Thyroid gland (tissue), 4 donors: Measurements from ENCODE around the gene ANKRD28. TPM values are rescaled to one million over a fixed set of nuclear protein-coding genes. Genes with fewer than 3 reads are reported as not detected.

ENCODE experiments used
- DNase-seq, 2 donors: peaks; one replicate each; pipeline ENCODE4 v3.0.0-alpha.2; 2019
- H3K27ac ChIP-seq, 3 donors: fragments of 200-600 bp; sonication (generic); 1 replicate in 2 of 3; 2 replicates in 1 of 3; pipeline ENCODE4 v1.5.1; 2016 to 2019; ENCODE audit warnings: mild to moderate bottlenecking in 1 of 3, moderate library complexity in 1 of 3
- H3K27me3 ChIP-seq: fragments of 200-600 bp; sonication (generic); one replicate; pipeline ENCODE4 v1.5.1; 2019
- H3K36me3 ChIP-seq, 2 donors: fragments of 200-600 bp; sonication (generic); one replicate each; pipeline ENCODE4 v1.5.1; 2016 to 2019
- H3K4me1 ChIP-seq, 2 donors: fragments of 200-600 bp; sonication (generic); one replicate each; pipeline ENCODE4 v1.5.1; 2017 to 2019
- H3K4me3 ChIP-seq, 3 donors: fragments of 200-600 bp; sonication (generic); replicated peaks in 1 of 3; 1 replicate in 2 of 3; 2 replicates in 1 of 3; pipeline ENCODE4 v1.5.1; 2016; ENCODE audit warnings: mild to moderate bottlenecking in 1 of 3
- H3K9me3 ChIP-seq: fragments of 200-600 bp; sonication (generic); one replicate; pipeline ENCODE4 v1.5.1; 2017
- POLR2A ChIP-seq, 2 donors: fragments of 450-650 bp; IDR thresholded peaks; one replicate each; pipeline ENCODE4 v1.6.1; 2017; ENCODE audit warnings: antibody characterized with exemption in 2 of 2, mild to moderate bottlenecking in 2 of 2, moderate library complexity in 1 of 2
- WGBS, 2 donors: methylation state at CpG; one replicate each; pipeline ENCODE4 v1.1.5; 2017; 5-methylcytosine and 5-hydroxymethylcytosine counted together
- intact Hi-C: fragments of 100-400 bp; cut with DNase I; formaldehyde crosslinking; loops from one replicate; pipeline ENCODE4 v1.15.1; 2023
- total RNA-seq, 4 donors: library from RNA; depleted of rRNA; stranded (reverse); fragments of >200 nt; gene quantifications; one replicate each; pipeline ENCODE4 v1.2.3, GENCODE V29; 2016
- TF ChIP-seq, protein P1 (sequence below), 6 experiments: fragments of 200-600 bp in 3 of 6; fragments of 450-650 bp in 3 of 6; sonication (generic) in 3 of 6; IDR thresholded peaks; one replicate each; pipeline ENCODE4 v1.5.1; 2016 to 2019; ENCODE audit warnings: antibody characterized with exemption in 6 of 6, mild to moderate bottlenecking in 2 of 6, inconsistent platforms in 1 of 6, moderate library complexity in 1 of 6

Gene ANKRD28
- total RNA-seq, 4 donors from 2014 or later, result 61.3 to 83.3 (median 72.7) TPM

DNA sequence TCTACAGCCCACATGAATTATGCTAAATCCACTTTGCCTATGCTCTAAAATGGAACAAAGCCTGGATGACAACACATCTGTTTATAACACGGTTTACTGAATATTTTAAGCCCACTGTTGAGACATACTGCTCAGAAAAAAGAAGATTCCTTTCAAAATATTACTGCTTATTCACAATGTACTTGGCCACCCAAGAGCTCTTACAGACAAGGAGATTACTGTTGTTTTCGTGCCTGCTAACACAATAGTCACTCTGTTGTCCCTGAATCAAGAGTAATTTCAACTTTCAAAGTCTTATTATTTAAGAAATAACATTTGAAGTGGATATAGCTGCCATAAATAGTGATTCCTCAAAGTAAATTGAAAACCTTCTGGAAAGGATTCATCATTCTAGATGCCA, 70.9 kb downstream of the ANKRD28 start:
- Histone ChIP-seq H3K9me3 (no peaks in the 10 kb centered on the region), H3K4me3 (no peak overlapping the region), H3K27me3 (no peaks in the 10 kb centered on the region), H3K4me1 (peaks cover 19 to 47% of the 10 kb centered on the region in 2 donors), H3K36me3 (no peaks in the 10 kb centered on the region), H3K27ac (no peak overlapping the region)
- WGBS, 2 donors, result 96 to 99% methylated on average over 2 of the region's 2 CpGs
- DNase-seq, result no peak
- TF ChIP-seq, protein P1, sequence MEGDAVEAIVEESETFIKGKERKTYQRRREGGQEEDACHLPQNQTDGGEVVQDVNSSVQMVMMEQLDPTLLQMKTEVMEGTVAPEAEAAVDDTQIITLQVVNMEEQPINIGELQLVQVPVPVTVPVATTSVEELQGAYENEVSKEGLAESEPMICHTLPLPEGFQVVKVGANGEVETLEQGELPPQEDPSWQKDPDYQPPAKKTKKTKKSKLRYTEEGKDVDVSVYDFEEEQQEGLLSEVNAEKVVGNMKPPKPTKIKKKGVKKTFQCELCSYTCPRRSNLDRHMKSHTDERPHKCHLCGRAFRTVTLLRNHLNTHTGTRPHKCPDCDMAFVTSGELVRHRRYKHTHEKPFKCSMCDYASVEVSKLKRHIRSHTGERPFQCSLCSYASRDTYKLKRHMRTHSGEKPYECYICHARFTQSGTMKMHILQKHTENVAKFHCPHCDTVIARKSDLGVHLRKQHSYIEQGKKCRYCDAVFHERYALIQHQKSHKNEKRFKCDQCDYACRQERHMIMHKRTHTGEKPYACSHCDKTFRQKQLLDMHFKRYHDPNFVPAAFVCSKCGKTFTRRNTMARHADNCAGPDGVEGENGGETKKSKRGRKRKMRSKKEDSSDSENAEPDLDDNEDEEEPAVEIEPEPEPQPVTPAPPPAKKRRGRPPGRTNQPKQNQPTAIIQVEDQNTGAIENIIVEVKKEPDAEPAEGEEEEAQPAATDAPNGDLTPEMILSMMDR (IDR thresholded peaks at IDR 0.05), result no peak
- TF ChIP-seq POLR2A (IDR thresholded peaks at IDR 0.05), result no peak
- intact Hi-C loops, result no loop called here

DNA sequence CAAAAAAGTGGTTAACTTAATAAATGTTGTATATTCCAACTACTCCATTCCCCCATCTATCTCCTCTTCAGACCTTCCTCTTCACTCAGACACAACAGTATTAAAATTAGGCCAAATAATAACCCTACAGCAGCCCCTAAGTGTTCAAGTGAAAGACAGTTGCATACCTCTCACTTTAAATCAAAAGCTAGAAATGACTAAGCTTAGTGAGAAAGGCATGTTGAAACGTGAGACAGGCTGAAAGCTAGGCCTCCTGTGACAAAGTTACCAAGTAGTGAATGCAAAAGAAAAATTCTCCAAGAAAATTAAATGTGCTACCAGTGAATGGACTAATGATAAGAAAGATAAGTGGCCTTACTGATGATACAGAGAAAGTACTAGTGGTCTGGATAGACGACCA, 71.7 kb downstream of the ANKRD28 start:
- intact Hi-C loops, result no loop called here
- no peak overlapping the region for H3K27ac ChIP-seq
- no peak overlapping the region for H3K4me3 ChIP-seq
- no peak for DNase-seq
- 72 to 78% methylated on average over 2 of the region's 2 CpGs for WGBS, 2 donors
- no peaks in the 10 kb centered on the region for H3K9me3 ChIP-seq
- H3K4me1 ChIP-seq, result peaks cover 19 to 47% of the 10 kb centered on the region in 2 donors
- TF ChIP-seq POLR2A (IDR thresholded peaks at IDR 0.05), result no peak
- TF ChIP-seq, protein P1 (IDR thresholded peaks at IDR 0.05), result no peak
- no peaks in the 10 kb centered on the region for H3K27me3 ChIP-seq
- no peaks in the 10 kb centered on the region for H3K36me3 ChIP-seq

DNA sequence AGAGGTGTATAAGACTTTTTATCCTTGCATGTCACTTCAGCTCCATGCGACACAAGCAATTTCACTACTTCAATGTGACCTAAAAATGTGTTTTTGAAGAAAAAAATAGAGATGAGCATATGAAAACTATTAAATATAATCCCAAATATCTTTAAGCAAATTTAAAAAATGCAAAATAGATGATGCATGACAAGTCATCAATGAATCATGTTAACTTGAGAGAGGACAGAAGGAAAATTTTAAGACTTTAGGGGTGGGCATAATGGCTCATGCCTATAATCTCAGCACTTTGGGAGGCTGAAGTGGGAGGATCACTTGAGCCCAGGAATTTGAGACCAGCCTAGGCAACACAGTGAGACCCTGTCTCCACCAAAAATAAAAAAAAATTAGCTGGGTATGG, 73.3 kb downstream of the ANKRD28 start:
- Histone ChIP-seq H3K27me3 (no peaks in the 10 kb centered on the region), H3K4me3 (no peak overlapping the region), H3K27ac (peak overlapping the region in 1 of 3 donors; percentile 55), H3K36me3 (peaks cover 0 to 5% of the 10 kb centered on the region in 2 donors), H3K4me1 (peaks cover 19 to 46% of the 10 kb centered on the region in 2 donors), H3K9me3 (no peaks in the 10 kb centered on the region)
- intact Hi-C loops, result no loop called here
- WGBS, 2 donors, result 98 to 100% methylated on average over 1 of the region's 1 CpG
- DNase-seq, result no peak
- TF ChIP-seq POLR2A (IDR thresholded peaks at IDR 0.05), result no peak
- TF ChIP-seq, protein P1 (IDR thresholded peaks at IDR 0.05), result no peak

DNA sequence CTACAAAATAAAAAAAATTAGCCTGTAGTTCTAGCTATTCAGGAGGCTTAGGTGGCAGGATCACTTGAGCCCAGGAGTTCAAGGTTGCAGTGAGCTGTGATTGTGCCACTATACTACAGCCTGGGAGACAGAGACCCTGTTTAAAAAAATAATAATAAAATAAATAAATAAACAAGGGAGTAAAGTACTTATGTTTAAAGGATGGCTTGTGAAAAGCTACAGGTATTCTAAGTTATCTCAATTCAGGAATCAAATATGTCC, 74.2 kb downstream of the ANKRD28 start:
- TF ChIP-seq, protein P1 (IDR thresholded peaks at IDR 0.05), result no peak
- TF ChIP-seq POLR2A (IDR thresholded peaks at IDR 0.05), result no peak
- no peaks in the 10 kb centered on the region for H3K9me3 ChIP-seq
- no peaks in the 10 kb centered on the region for H3K27me3 ChIP-seq
- no peak overlapping the region for H3K4me3 ChIP-seq
- H3K4me1 ChIP-seq, result peaks cover 19 to 37% of the 10 kb centered on the region in 2 donors
- H3K27ac ChIP-seq, result peak overlapping the region; percentile 51 to 65 (median 55)
- intact Hi-C loops, result no loop called here
- DNase-seq, result no peak
- peaks cover 0 to 5% of the 10 kb centered on the region in 2 donors for H3K36me3 ChIP-seq

DNA sequence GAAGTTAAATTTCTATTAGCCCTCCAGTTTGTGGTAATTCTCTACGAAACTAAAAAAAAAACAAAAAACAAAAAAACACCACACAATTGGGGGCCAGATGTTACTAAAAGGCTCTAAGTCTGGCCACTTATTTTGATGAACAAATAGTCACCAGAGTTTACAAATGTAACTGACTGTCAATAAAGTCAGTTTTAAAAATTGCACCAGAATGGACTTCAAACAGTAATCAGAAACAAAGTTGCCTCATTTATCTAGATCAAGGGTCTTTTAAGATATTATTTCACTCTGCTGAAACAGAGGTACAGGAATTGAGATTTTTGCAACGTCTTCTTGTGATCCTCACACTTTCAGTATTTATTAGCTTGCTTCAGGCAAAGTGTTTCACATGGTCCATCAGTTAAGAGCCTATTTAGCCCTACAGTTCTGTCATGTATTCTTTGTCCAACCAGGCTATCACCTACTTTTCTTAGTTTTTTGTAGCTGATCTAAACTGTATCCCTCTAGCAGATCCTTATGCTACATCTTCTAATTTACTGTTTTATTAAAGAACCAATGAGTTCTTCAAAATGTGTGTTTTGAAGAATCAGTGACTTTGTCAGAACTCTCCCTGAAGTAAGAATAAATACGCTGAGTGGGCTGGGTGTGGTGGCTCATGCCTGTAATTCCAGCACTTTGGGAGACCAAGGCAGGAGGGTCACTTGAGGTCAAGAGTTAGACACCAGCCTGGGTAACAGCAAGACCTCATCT, 74.7 kb downstream of the ANKRD28 start:
- TF ChIP-seq, protein P1 (IDR thresholded peaks at IDR 0.05), result no peak
- TF ChIP-seq POLR2A (IDR thresholded peaks at IDR 0.05), result no peak
- WGBS, 2 donors, result 23 to 36% methylated on average over 3 of the region's 3 CpGs
- peak; percentile 55 to 58 for DNase-seq
- H3K36me3 ChIP-seq, result peaks cover 0 to 5% of the 10 kb centered on the region in 2 donors
- H3K4me1 ChIP-seq, result peaks cover 19 to 34% of the 10 kb centered on the region in 2 donors
- no peak overlapping the region for H3K4me3 ChIP-seq
- H3K27ac ChIP-seq, result peak overlapping the region; percentile 51 to 65 (median 55)
- no peaks in the 10 kb centered on the region for H3K27me3 ChIP-seq
- H3K9me3 ChIP-seq, result no peaks in the 10 kb centered on the region
- intact Hi-C loops, result no loop called here
